Right atrium auricular region (tissue), 2 donors: ENCODE data around the gene TGFB1. TPM values are rescaled to one million over a fixed set of nuclear protein-coding genes. Genes with fewer than 3 reads are reported as not detected.

Source experiments
- DNase-seq: peaks from one replicate; pipeline ENCODE4 v3.0.0-alpha.2; 2019; ENCODE audit warnings: low spot score
- H3K27ac ChIP-seq, 2 donors: fragments of 200-600 bp; sonication (generic); 1 replicate in 1 of 2; 2 replicates in 1 of 2; pipeline ENCODE4 v1.5.1; 2016 to 2019
- H3K27me3 ChIP-seq, 2 donors: fragments of 200-600 bp; sonication (generic); one replicate each; pipeline versions ENCODE4 v1.5.1 to v1.6.0; 2017 to 2019
- H3K36me3 ChIP-seq: fragments of 200-600 bp; sonication (generic); one replicate; pipeline ENCODE4 v1.5.1; 2016
- H3K4me1 ChIP-seq, 2 donors: fragments of 200-600 bp; sonication (generic); one replicate each; pipeline versions ENCODE4 v1.5.1 to v1.6.0; 2017 to 2019
- H3K4me3 ChIP-seq, 2 donors: fragments of 200-600 bp; sonication (generic); 1 replicate in 1 of 2; 2 replicates in 1 of 2; pipeline ENCODE4 v1.5.1; 2017 to 2019; ENCODE audit warnings: mild to moderate bottlenecking in 1 of 2, moderate library complexity in 1 of 2
- H3K9me3 ChIP-seq, 2 donors: fragments of 200-600 bp; sonication (generic); one replicate each; pipeline ENCODE4 v1.5.1; 2019
- total RNA-seq, 2 donors: library from RNA; depleted of rRNA; stranded (reverse); fragments of >200 nt; gene quantifications; one replicate each; pipeline ENCODE4 v1.1.0, GENCODE V29; 2016
- TF ChIP-seq, protein P1 (sequence below), 2 donors: fragments of 200-600 bp; sonication (generic); IDR thresholded peaks; one replicate each; pipeline ENCODE4 v1.5.1; 2019; ENCODE audit warnings: antibody characterized with exemption in 2 of 2

The TGFB1 gene
- total RNA-seq, 2 donors from 2014 or later, result 17.6 to 33.7 TPM

DNA sequence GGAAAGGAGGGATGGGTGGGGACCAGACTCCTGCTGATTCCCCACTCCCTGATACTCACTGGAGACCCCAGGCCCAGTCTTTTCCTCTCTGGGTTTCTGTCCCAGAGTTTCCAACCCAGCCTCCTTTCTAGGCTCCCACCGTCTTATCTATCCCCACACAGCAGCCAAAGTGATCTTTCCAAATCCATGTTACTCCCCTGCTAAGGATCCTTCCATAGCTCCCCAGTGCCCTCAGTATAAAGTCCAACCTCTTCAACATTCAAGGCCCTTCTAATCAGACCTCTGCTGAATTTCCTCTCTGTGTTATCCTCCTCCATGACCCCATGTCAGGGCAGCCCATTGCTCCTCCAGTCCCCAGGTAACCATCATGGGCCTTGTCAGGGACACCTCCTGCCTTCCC lies 1.3 kb upstream of the TGFB1 start:
- no peak for DNase-seq
- TF ChIP-seq, protein P1, sequence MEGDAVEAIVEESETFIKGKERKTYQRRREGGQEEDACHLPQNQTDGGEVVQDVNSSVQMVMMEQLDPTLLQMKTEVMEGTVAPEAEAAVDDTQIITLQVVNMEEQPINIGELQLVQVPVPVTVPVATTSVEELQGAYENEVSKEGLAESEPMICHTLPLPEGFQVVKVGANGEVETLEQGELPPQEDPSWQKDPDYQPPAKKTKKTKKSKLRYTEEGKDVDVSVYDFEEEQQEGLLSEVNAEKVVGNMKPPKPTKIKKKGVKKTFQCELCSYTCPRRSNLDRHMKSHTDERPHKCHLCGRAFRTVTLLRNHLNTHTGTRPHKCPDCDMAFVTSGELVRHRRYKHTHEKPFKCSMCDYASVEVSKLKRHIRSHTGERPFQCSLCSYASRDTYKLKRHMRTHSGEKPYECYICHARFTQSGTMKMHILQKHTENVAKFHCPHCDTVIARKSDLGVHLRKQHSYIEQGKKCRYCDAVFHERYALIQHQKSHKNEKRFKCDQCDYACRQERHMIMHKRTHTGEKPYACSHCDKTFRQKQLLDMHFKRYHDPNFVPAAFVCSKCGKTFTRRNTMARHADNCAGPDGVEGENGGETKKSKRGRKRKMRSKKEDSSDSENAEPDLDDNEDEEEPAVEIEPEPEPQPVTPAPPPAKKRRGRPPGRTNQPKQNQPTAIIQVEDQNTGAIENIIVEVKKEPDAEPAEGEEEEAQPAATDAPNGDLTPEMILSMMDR (IDR thresholded peaks at IDR 0.05), result no peak
- no peaks in the 10 kb centered on the region for H3K27me3 ChIP-seq
- H3K9me3 ChIP-seq, result no peaks in the 10 kb centered on the region
- no peak overlapping the region for H3K4me3 ChIP-seq
- no peak overlapping the region for H3K27ac ChIP-seq
- no peaks in the 10 kb centered on the region for H3K36me3 ChIP-seq
- peaks cover 0 to 37% of the 10 kb centered on the region in 2 donors for H3K4me1 ChIP-seq

GRCh38 chr19:41354343-41354953 lies 726 bp upstream of the TGFB1 start:
- no peaks in the 10 kb centered on the region for H3K9me3 ChIP-seq
- peaks cover 0 to 43% of the 10 kb centered on the region in 2 donors for H3K4me1 ChIP-seq
- no peak for DNase-seq
- H3K36me3 ChIP-seq, result no peaks in the 10 kb centered on the region
- H3K27ac ChIP-seq, result peak overlapping the region; percentile 93 to 95
- H3K27me3 ChIP-seq, result no peaks in the 10 kb centered on the region
- TF ChIP-seq, protein P1 (IDR thresholded peaks at IDR 0.05), result peak; percentile 5
- peak overlapping the region; percentile 84 to 88 for H3K4me3 ChIP-seq

DNA sequence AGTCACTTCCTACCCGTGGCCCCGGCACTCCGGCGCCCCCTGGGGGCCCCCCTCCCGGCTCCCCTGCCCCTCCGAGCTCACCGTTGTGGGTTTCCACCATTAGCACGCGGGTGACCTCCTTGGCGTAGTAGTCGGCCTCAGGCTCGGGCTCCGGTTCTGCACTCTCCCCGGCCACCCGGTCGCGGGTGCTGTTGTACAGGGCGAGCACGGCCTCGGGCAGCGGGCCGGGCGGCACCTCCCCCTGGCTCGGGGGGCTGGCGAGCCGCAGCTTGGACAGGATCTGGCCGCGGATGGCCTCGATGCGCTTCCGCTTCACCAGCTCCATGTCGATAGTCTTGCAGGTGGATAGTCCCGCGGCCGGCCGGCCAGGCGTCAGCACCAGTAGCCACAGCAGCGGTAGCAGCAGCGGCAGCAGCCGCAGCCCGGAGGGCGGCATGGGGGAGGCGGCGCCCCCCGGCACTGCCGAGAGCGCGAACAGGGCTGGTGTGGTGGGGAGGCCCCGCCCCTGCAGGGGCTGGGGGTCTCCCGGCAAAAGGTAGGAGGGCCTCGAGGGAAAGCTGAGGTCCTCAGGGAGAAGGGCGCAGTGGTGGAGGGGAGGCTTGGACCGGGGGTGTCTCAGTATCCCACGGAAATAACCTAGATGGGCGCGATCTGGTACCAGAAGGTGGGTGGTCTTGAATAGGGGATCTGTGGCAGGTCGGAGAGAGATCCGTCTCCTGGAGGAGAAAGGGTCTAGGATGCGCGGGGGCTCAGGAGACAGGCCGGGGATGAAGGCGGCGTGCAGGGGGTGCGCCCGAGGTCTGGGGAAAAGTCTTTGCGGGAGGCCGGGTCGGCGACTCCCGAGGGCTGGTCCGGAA lies 885 bp downstream of the TGFB1 start:
- H3K27me3 ChIP-seq, result no peaks in the 10 kb centered on the region
- H3K4me3 ChIP-seq, result peak overlapping the region; percentile 84 to 88
- peaks cover 0 to 46% of the 10 kb centered on the region in 2 donors for H3K4me1 ChIP-seq
- H3K9me3 ChIP-seq, result no peaks in the 10 kb centered on the region
- no peaks in the 10 kb centered on the region for H3K36me3 ChIP-seq
- DNase-seq, result peak; percentile 73
- peak overlapping the region; percentile 93 to 95 for H3K27ac ChIP-seq
- TF ChIP-seq, protein P1 (IDR thresholded peaks at IDR 0.05), result peak; percentile 58 to 75

DNA sequence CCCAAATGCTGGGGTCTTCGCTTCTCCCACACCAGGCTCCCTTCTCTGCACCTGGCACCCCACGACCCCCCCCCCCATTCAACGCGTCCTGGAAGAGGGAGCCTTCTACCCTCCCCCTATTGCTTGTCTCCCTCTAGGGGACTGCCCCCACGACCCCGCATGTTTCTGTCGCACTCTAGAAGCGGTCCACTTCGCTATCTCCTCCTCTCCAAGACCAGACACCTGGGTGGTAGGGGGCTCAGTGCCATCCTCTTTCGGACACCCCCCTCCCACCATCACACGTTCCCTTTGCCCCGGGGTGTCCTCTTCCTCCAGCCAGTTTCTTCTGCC lies 1.5 kb downstream of the TGFB1 start:
- DNase-seq, result no peak
- TF ChIP-seq, protein P1 (IDR thresholded peaks at IDR 0.05), result no peak
- peaks cover 0 to 46% of the 10 kb centered on the region in 2 donors for H3K4me1 ChIP-seq
- H3K27me3 ChIP-seq, result no peaks in the 10 kb centered on the region
- H3K27ac ChIP-seq, result peak overlapping the region; percentile 93 to 95
- H3K9me3 ChIP-seq, result no peaks in the 10 kb centered on the region
- H3K4me3 ChIP-seq, result peak overlapping the region; percentile 84 to 88
- H3K36me3 ChIP-seq, result peaks cover 3% of the 10 kb centered on the region

- DNase-seq, result peak; percentile 69
- H3K4me3 ChIP-seq, result peak overlapping the region; percentile 84 to 88
- H3K9me3 ChIP-seq, result no peaks in the 10 kb centered on the region
- no peaks in the 10 kb centered on the region for H3K27me3 ChIP-seq
- TF ChIP-seq, protein P1 (IDR thresholded peaks at IDR 0.05), result no peak
- H3K36me3 ChIP-seq, result peaks cover 7% of the 10 kb centered on the region
- H3K4me1 ChIP-seq, result peaks cover 0 to 46% of the 10 kb centered on the region in 2 donors
- peak overlapping the region; percentile 93 to 95 for H3K27ac ChIP-seq
Observed at GRCh38 chr19:41351339-41352245, 2.1 kb downstream of the TGFB1 start.
